Measurements from ENCODE around the gene CYB561D2. TPM values are rescaled to one million over a fixed set of nuclear protein-coding genes. Genes with fewer than 3 reads are reported as not detected.
"Not testable (repeated sequence)": the region's sequence is repeated elsewhere in the genome, so short reads cannot be mapped to it uniquely, and the experiment has no call there.

The CYB561D2 gene, protein sequence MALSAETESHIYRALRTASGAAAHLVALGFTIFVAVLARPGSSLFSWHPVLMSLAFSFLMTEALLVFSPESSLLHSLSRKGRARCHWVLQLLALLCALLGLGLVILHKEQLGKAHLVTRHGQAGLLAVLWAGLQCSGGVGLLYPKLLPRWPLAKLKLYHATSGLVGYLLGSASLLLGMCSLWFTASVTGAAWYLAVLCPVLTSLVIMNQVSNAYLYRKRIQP
- total RNA-seq (10 to 100 TPM; 32.4 to 37.7 TPM), polyA plus RNA-seq (78.2 TPM)

DNA sequence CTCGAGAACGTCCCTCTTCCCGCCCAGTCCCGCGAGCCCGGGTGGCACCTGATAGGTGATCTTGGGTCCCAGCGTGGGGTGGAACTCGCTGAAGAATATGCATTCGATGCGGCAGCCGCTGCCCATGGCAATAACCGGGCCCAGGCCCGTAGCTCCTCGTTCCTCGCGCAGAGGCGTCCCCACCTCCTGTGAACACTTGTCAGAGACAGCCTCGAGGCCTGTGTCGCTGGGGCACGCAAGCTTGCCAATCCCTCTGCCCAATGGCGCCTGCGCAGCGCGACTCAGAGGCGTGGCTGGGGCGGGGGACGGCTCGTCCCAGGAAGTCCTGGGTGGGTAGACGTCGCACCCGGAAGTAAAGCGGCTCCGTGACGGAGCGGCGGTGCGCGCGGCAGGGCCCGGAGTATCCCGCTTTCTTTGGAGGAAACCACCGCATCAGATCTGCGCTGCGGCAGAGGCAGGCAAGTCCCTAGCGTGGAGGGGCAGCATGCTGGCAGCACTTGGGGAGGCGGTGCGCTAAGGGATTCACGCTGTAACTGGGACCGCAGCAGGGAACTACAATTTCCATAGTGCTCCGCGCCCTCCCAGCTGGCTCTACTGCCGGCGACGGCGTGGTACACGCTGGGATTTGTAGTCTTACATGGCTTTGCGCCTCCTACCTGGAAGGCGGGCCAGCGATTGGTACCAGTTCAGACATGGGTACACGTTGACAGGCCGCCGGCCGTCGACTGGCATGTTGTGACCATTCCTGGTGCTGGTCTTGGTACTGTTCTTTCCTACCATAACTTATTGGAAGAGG is at the start of gene CYB561D2, which contains the start of gene NPRL2:
Gene CYB561D2, plus strand, starts transcription at position 336 of the 796 bp plus-strand sequence. CDS start 572 bp downstream, outside the sequence.
Gene NPRL2, minus strand, starts transcription at position 249 of the 796 bp plus-strand sequence. Its CDS starts 123 bp downstream, at position 126.
- H3K36me3 ChIP-seq (ENCODE audit: insufficient read depth, low read length): peaks cover 21% of the 10 kb centered on the region
- peak within 1 kb of the TSS; percentile 97 to 99 (median 98) for H3K27ac Mint-ChIP-seq

DNA sequence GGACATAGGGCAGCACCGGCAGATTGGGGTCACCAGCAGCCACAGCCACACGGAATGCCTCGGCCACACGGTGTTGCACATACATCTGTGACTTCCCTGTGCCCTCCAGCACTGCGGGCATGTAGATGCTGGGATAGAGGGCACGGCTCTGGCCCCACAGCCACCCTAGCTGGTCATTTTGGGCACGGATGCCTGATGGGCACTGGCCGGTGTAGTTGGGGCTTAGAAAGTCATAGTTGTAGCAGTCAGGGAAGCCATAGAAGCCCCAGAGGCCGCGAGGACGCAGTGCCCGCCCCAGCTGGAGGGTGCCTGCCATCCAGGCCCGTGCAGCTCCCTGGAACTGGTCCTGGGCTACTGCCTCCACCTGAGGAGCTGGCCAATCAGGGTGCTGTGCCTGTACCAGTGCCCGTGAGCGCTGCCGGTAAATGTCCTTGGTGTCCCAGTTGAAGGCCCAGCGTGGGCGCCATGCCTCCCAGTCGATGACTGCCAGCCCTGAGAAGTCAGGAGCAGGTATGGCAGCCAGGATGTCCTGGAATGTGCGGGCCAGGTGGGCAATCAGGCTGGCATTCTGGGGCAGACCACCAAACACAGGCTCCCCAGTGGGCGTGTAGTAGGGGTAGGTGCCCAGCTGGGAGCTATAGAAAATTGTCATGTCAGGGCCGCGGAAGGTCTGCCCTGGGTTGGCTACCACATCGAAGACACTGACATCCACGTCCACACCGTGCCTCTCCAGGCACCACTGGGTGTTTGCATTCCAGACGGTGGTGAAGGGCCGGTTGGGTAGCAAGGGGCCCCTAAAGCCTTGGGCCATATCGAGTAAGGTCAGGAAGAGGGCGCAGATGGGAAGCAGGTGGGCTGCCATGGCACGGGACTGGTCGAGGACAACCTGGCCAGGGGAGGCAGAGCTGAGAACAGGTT is 48.3 kb upstream of the CYB561D2 start:
- H3K27ac Mint-ChIP-seq: peak overlapping the region in 1 of 8 donors; percentile 73
- H3K27me3 Mint-ChIP-seq: peaks cover 0 to 3% of the 10 kb centered on the region in 2 donors
- no peaks in the 10 kb centered on the region for H3K36me3 ChIP-seq (ENCODE audit: insufficient read depth, low read length)
- CTCF ChIA-PET: interaction anchor here (1.0 kb wide), 2 partner anchors 11 to 12 kb away, joined by 3 read pairs; no protein-coding TSS in a partner anchor
- POLR2A ChIA-PET: interaction anchor here (0.6 kb wide), 2 partner anchors 26 to 1198 kb away, joined by 3 to 5 read pairs; no protein-coding TSS in a partner anchor
- no peak overlapping the region for H3K4me3 ChIP-seq (ENCODE audit: low read length)
- no peaks in the 10 kb centered on the region for H3K27me3 ChIP-seq (ENCODE audit: insufficient read depth, low read length, poor library complexity, severe bottlenecking)
- peaks cover 20 to 45% (median 22%) of the 10 kb centered on the region in 3 donors for H3K4me1 Mint-ChIP-seq
- DNase-seq: no peak
- H3K4me1 ChIP-seq (ENCODE audit: insufficient read depth, low read length): peaks cover 25% of the 10 kb centered on the region
- H3K4me3 Mint-ChIP-seq: peak overlapping the region in 2 of 7 donors; percentile 20 to 44
- H3K9me3 ChIP-seq (ENCODE audit: low read length): no peaks in the 10 kb centered on the region
- no peaks in the 10 kb centered on the region for H3K9me3 Mint-ChIP-seq
- H3K36me3 Mint-ChIP-seq: peaks cover 0 to 7% (median 0%) of the 10 kb centered on the region in 3 donors
- H3K27ac ChIP-seq (ENCODE audit: low read depth, low read length): no peak overlapping the region

More for the DNA sequence above, at the start of gene CYB561D2, which contains the start of gene NPRL2:
- CTCF ChIA-PET: interaction anchor here (0.9 to 9.6 kb wide), 13 partner anchors 10 to 265 kb away, joined by 3 to 103 read pairs (median 8); partner anchors contain the start of genes HYAL2, HYAL3, MAPKAPK3 and NAA80
- H3K4me1 Mint-ChIP-seq: peaks cover 48 to 82% (median 52%) of the 10 kb centered on the region in 3 donors
- H3K4me3 Mint-ChIP-seq: peak within 1 kb of the TSS; percentile 96 to 99 (median 98)
- no peaks in the 10 kb centered on the region for H3K27me3 ChIP-seq (ENCODE audit: insufficient read depth, low read length, poor library complexity, severe bottlenecking)
- DNase-seq: peak; percentile 98 to 100 (median 99)
- H3K9me3 ChIP-seq (ENCODE audit: low read length): no peaks in the 10 kb centered on the region
- H3K27ac ChIP-seq (ENCODE audit: low read depth, low read length): peak within 1 kb of the TSS; percentile 95
- POLR2A ChIA-PET: interaction anchor here (0.5 to 3.3 kb wide), 16 partner anchors 9 to 1929 kb away, joined by 3 to 51 read pairs (median 5); partner anchors contain the start of genes C3orf18, HYAL3, IFRD2 and NAA80
- H3K36me3 Mint-ChIP-seq: peaks cover 0 to 65% (median 3%) of the 10 kb centered on the region in 3 donors
- H3K4me3 ChIP-seq (ENCODE audit: low read length): peak within 1 kb of the TSS; percentile 100
- no peaks in the 10 kb centered on the region for H3K9me3 Mint-ChIP-seq
- H3K27me3 Mint-ChIP-seq: no peaks in the 10 kb centered on the region
- peaks cover 55% of the 10 kb centered on the region for H3K4me1 ChIP-seq (ENCODE audit: insufficient read depth, low read length)

DNA sequence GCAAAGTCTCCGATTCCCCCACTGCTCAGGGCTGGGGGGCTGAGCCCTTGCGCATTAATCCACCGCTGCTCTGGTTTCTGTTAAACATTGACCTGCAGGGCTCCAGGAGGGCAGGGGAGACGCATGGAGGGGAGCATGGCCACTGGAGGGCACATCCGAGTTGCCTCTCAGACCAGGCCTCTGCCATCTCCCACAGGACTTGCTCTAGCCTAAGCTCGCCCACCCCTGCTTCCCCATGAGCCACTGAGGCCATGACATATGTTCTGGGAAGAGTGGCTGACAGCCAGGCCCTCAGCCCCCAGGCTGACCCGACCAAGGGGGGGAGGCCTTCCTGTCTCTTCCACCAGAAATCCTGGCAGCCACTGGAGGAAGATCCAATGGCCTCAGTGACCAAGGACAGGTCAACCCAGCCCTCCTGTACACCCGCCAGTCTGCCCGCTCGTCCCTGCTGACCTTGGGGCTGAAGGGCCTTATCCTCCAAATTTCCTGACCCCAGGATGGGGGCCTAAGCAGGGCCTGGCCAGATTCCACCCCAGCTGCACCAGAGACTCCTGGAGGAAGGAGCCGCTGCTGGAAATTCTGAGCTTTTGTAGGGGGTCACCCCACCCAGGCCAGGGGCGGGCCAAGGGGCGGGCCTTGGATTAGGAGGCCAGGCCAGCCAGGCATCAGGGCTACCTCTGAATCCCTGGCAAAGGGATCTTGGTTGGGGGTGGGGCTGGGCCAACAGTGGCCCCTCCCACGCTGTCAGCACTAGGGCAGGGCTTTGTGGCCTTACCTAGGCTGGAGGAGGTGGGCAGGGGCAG is 47.4 kb upstream of the CYB561D2 start, which contains the start of gene HYAL1:
Gene HYAL1, minus strand, starts transcription at position 562 of the 803 bp plus-strand sequence. CDS start 618 bp downstream, outside the sequence.
- ChIA-PET CTCF (interaction anchor here (1.0 kb wide), 1 partner anchor 13 kb away, joined by 3 read pairs; no protein-coding TSS in a partner anchor), POLR2A (interaction anchor here (0.6 kb wide), 2 partner anchors 25 to 1197 kb away, joined by 3 to 5 read pairs; no protein-coding TSS in a partner anchor)
- Histone ChIP-seq H3K27ac (ENCODE audit: low read depth, low read length) (peak within 1 kb of the TSS; percentile 43), H3K4me1 (ENCODE audit: insufficient read depth, low read length) (peaks cover 19% of the 10 kb centered on the region), H3K4me3 (ENCODE audit: low read length) (no peak within 1 kb of the TSS), H3K27me3 (ENCODE audit: insufficient read depth, low read length, poor library complexity, severe bottlenecking) (no peaks in the 10 kb centered on the region), H3K9me3 (ENCODE audit: low read length) (no peaks in the 10 kb centered on the region), H3K36me3 (ENCODE audit: insufficient read depth, low read length) (no peaks in the 10 kb centered on the region)
- Mint-ChIP-seq H3K4me1 (peaks cover 17 to 37% (median 17%) of the 10 kb centered on the region in 3 donors), H3K4me3 (peak within 1 kb of the TSS in 1 of 7 donors; percentile 44), H3K36me3 (peaks cover 0 to 6% (median 0%) of the 10 kb centered on the region in 3 donors), H3K9me3 (no peaks in the 10 kb centered on the region), H3K27ac (no peak within 1 kb of the TSS), H3K27me3 (peaks cover 0 to 3% of the 10 kb centered on the region in 2 donors)
- DNase-seq: no peak

DNA sequence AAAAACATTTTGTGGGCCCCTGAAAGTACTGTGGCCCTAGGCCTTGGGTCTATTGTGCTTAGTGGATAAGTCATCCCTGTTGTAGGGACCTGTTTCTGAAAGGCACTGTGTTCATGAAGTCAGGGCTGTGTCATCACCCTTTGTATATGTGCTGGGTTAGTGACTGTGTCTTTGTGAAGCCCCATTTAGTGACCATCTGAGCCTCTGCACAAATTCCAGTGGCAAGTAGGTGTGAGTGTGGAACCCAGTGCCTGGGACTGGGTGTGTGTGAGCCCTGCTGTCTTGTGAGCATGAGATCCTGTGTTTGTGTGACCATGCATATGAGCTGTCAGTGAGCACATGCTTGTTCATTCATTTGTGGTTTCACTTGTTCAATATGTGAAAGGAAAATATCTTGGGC is 46.1 kb upstream of the CYB561D2 start:
- CTCF ChIA-PET: no interaction called here
- Histone ChIP-seq H3K9me3 (ENCODE audit: low read length) (no peaks in the 10 kb centered on the region), H3K27ac (ENCODE audit: low read depth, low read length) (no peak overlapping the region), H3K36me3 (ENCODE audit: insufficient read depth, low read length) (no peaks in the 10 kb centered on the region), H3K4me3 (ENCODE audit: low read length) (no peak overlapping the region), H3K27me3 (ENCODE audit: insufficient read depth, low read length, poor library complexity, severe bottlenecking) (no peaks in the 10 kb centered on the region), H3K4me1 (ENCODE audit: insufficient read depth, low read length) (peaks cover 11% of the 10 kb centered on the region)
- H3K27me3 Mint-ChIP-seq: peaks cover 0 to 3% of the 10 kb centered on the region in 2 donors
- H3K4me3 Mint-ChIP-seq: no peak overlapping the region
- H3K36me3 Mint-ChIP-seq: no peaks in the 10 kb centered on the region
- peak overlapping the region in 3 of 8 donors; percentile 52 to 56 (median 54) for H3K27ac Mint-ChIP-seq
- H3K4me1 Mint-ChIP-seq: peaks cover 9 to 23% (median 10%) of the 10 kb centered on the region in 3 donors
- POLR2A ChIA-PET: interaction anchor here (0.6 to 1.4 kb wide), 2 partner anchors 12 to 491 kb away, joined by 3 read pairs; partner anchors contain the start of genes IFRD2 and UBA7
- DNase-seq: no peak
- H3K9me3 Mint-ChIP-seq: no peaks in the 10 kb centered on the region

DNA sequence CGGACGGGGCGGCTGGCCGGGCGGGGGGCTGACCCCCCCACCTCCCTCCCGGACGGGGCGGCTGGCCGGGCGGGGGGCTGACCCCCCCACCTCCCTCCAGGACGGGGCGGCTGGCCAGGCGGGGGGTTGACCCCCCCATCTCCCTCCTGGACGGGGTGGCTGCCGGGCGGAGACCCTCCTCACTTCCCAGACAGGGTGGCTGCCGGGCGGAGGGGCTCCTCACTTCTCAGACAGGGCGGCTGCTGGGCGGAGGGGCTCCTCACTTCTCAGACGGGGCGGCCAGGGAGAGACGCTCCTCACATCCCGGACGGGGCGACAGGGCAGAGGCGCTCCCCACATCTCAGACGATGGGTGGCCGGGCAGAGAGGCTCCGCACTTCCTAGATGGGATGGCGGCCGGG is 38.6 kb upstream of the CYB561D2 start:
- H3K27ac Mint-ChIP-seq; POLR2A ChIA-PET; H3K27me3 ChIP-seq (ENCODE audit: insufficient read depth, low read length, poor library complexity, severe bottlenecking); CTCF ChIA-PET; H3K9me3 ChIP-seq (ENCODE audit: low read length); H3K4me3 ChIP-seq (ENCODE audit: low read length); H3K4me3 Mint-ChIP-seq; H3K36me3 ChIP-seq (ENCODE audit: insufficient read depth, low read length); H3K9me3 Mint-ChIP-seq; H3K27ac ChIP-seq (ENCODE audit: low read depth, low read length); H3K36me3 Mint-ChIP-seq; H3K27me3 Mint-ChIP-seq; DNase-seq: not testable (repeated sequence)
- peaks cover 11% of the 10 kb centered on the region for H3K4me1 ChIP-seq (ENCODE audit: insufficient read depth, low read length)
- peaks cover 17 to 28% (median 24%) of the 10 kb centered on the region in 3 donors for H3K4me1 Mint-ChIP-seq

DNA sequence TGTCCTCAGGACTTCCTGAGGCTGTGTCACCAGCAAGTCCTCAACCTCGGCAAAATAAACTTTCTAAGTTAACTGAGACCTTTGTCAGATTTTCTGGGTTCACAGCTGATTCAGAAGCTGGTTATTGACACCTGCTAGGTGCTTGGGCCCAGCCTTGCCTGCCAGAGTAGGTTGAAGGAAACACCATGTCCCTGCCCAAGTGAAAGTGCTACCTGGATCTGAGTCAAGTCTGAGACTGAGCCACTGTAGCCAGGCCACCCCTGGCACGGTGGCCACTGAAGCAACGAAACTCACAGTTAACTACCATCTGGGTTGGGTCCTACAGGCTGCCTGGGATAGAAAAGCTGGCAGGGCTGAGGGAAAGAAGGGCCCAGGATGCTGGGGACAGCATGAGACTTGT is 36.3 kb upstream of the CYB561D2 start:
- H3K9me3 ChIP-seq (ENCODE audit: low read length): no peaks in the 10 kb centered on the region
- ChIA-PET CTCF (interaction anchor here (1.5 to 3.0 kb wide), 2 partner anchors 10 to 15 kb away, joined by 6 to 13 read pairs; partner anchors contain the start of genes HYAL3 and NAA80), POLR2A (no interaction called here)
- H3K4me1 ChIP-seq (ENCODE audit: insufficient read depth, low read length): peaks cover 16% of the 10 kb centered on the region
- H3K4me3 Mint-ChIP-seq: peak overlapping the region in 1 of 7 donors; percentile 50
- peaks cover 28 to 49% (median 44%) of the 10 kb centered on the region in 3 donors for H3K4me1 Mint-ChIP-seq
- H3K4me3 ChIP-seq (ENCODE audit: low read length): no peak overlapping the region
- H3K9me3 Mint-ChIP-seq: no peaks in the 10 kb centered on the region
- peak overlapping the region in 3 of 8 donors; percentile 12 to 52 (median 23) for H3K27ac Mint-ChIP-seq
- H3K27me3 Mint-ChIP-seq: peaks cover 0 to 2% of the 10 kb centered on the region in 2 donors
- no peak for DNase-seq
- H3K27me3 ChIP-seq (ENCODE audit: insufficient read depth, low read length, poor library complexity, severe bottlenecking): no peaks in the 10 kb centered on the region
- peaks cover 0 to 3% (median 2%) of the 10 kb centered on the region in 3 donors for H3K36me3 Mint-ChIP-seq
- H3K27ac ChIP-seq (ENCODE audit: low read depth, low read length): no peak overlapping the region
- no peaks in the 10 kb centered on the region for H3K36me3 ChIP-seq (ENCODE audit: insufficient read depth, low read length)

Data from CD8-positive, alpha-beta memory T cell (primary cell).